ENCODE measurements around the gene OCEL1.

Gene OCEL1

DNA sequence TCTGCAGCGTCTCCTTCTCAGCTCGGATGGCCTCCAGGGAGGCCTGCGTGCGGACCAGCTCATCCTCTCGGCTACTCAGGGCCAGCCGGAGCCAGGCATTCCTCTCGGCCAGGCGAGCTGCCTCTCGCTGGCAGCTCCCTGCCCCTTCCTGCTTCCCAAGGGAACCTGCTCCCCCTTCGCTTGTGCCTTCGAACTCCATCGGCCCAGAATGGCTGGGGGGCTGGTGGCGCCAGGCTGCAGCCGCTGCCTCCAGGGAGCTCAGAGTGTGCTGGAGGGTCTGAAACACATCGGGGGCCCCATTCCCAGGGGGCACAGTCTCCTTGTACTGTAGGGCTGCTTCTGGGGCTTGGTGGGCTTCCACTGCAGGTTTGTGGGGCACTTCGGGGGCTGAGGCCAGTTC is 36.5 kb downstream of the OCEL1 start:
- peaks cover 8 to 11% of the 10 kb centered on the region in 2 experiments for H3K36me3 ChIP-seq (ENCODE audit: control insufficient read depth in 1 of 2, insufficient read depth in 2 of 2, low read length in 2 of 2)
- H3K9ac ChIP-seq (ENCODE audit: low read length) = no peak overlapping the region
- peak overlapping the region; percentile 8 for H2AK5ac ChIP-seq (ENCODE audit: low read length)
- no peak overlapping the region for H3K27ac ChIP-seq (ENCODE audit: low read depth, low read length)
- H3K4me1 ChIP-seq (ENCODE audit: control insufficient read depth in 1 of 2, insufficient read depth in 2 of 2, low read length in 2 of 2) = peaks cover 13% of the 10 kb centered on the region in 2 experiments
- no peak overlapping the region for H2BK120ac ChIP-seq (ENCODE audit: insufficient read depth, low read length, poor library complexity)
- no peak overlapping the region for H3K14ac ChIP-seq (ENCODE audit: low read length)
- peaks cover 9% of the 10 kb centered on the region for H3K9me3 ChIP-seq (ENCODE audit: insufficient read depth, low read depth, low read length)
- no CpG with 5 or more reads among the region's 16 CpGs for WGBS (ENCODE audit: extremely low coverage, insufficient coverage, insufficient read length)
- peak overlapping the region; percentile 45 for H4K91ac ChIP-seq (ENCODE audit: low read depth, low read length)
- no peak overlapping the region for H4K12ac ChIP-seq (ENCODE audit: low read depth, low read length)
- H4K8ac ChIP-seq (ENCODE audit: low read depth, low read length) = no peak overlapping the region
- no peak overlapping the region for H3K18ac ChIP-seq (ENCODE audit: low read length)
- H3K79me1 ChIP-seq (ENCODE audit: low read length) = peaks cover 29% of the 10 kb centered on the region
- no peak overlapping the region for H3K4ac ChIP-seq (ENCODE audit: low read depth, low read length)
- no peak overlapping the region for H3K4me3 ChIP-seq (ENCODE audit: low read depth, low read length)
- no peak for DNase-seq
- no peak overlapping the region for H3K23ac ChIP-seq (ENCODE audit: low read length)
- no peak overlapping the region for H2AFZ ChIP-seq (ENCODE audit: insufficient read depth, low read length, poor library complexity)
- no peaks in the 10 kb centered on the region for H3K27me3 ChIP-seq (ENCODE audit: insufficient read depth, low read length)
- H2BK12ac ChIP-seq (ENCODE audit: low read length) = peak overlapping the region; percentile 1
- H3K79me2 ChIP-seq (ENCODE audit: control insufficient read depth, insufficient read depth, low read length, poor library complexity) = peaks cover 3% of the 10 kb centered on the region
- H3K4me2 ChIP-seq (ENCODE audit: low read length) = no peak overlapping the region
- no peak overlapping the region for H2BK5ac ChIP-seq (ENCODE audit: low read depth, low read length, poor library complexity)

DNA sequence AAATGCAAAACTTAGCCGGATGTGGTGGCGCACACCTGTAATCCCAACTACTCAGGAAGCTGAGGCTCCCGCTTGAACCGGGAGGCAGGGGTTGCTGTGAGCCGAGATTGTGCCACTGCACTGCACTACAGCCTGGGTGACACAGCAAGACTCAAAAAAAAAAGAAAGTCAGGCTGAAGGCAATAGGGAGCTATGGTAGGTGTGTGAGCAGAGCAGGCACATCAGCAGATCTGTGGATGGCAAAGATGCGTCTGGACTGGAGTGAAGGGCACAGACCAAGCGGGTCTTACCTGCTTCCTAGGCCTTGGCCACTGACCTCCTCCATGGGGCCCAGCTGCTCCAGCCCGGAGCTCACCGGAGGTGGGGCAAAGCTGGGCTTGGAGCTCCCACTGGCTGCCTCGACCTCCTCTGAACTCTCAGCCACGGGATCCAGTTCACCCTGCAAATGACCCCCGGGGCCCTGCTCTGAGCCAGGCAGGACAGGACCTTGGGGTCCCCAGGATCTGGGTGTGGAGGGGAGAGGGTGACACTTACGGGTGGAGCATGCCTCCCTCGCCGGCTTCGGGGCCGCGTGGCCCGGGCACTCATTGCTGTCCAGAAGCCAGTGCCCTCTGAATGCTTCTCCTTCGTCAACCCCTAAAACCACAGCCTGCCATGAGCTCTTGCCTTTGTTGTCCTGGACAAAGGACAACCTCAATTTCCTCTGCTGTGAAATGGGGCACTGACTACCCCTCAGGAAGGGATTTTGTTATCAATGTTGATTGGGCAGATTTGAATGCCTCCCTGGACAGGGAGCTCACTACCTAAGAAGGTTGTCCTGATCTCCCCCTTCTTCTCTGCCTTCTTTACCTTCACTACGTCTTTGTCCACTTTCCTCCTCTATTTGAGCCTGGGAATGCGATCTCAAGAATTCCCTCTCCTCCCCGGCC is 38.0 kb downstream of the OCEL1 start:
- peak overlapping the region; percentile 8 for H4K12ac ChIP-seq (ENCODE audit: low read depth, low read length)
- WGBS (ENCODE audit: extremely low coverage, insufficient coverage, insufficient read length) = no CpG with 5 or more reads among the region's 23 CpGs

DNA sequence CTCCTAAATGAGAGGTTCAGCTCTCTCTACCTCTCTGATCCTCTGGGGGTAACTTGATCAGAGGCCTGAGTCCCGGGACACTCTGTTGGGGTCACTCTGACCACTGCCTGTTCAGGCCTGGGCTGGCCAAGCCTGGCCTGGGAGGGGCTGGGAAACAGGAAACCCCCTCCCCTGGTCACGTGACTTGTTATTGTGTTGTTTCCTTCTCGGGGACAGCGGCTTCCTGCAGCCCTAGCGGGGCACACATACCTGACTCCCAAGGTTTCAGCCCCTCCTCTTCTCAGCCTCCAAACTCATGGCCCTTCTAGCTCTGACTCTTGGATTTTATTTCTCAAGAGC is 38.6 kb downstream of the OCEL1 start, which contains the start of gene USHBP1:
USHBP1 (minus strand) TSS at position 105 of the 339 bp plus-strand sequence. CDS start 446 bp downstream, outside the sequence.
- no peak within 1 kb of the TSS for H3K23ac ChIP-seq (ENCODE audit: low read length)
- no CpG with 5 or more reads among the region's 5 CpGs for WGBS (ENCODE audit: extremely low coverage, insufficient coverage, insufficient read length)

More for the DNA sequence above, 38.0 kb downstream of the OCEL1 start:
- peak overlapping the region; percentile 2 for H3K18ac ChIP-seq (ENCODE audit: low read length)
- H2BK120ac ChIP-seq (ENCODE audit: insufficient read depth, low read length, poor library complexity) = peak overlapping the region; percentile 27
- peaks cover 5 to 13% of the 10 kb centered on the region in 2 experiments for H3K36me3 ChIP-seq (ENCODE audit: control insufficient read depth in 1 of 2, insufficient read depth in 2 of 2, low read length in 2 of 2)
- peaks cover 18% of the 10 kb centered on the region in 2 experiments for H3K4me1 ChIP-seq (ENCODE audit: control insufficient read depth in 1 of 2, insufficient read depth in 2 of 2, low read length in 2 of 2)
- no peak overlapping the region for H3K9ac ChIP-seq (ENCODE audit: low read length)
- no peak for DNase-seq
- H3K4me2 ChIP-seq (ENCODE audit: low read length) = no peak overlapping the region
- no peak overlapping the region for H3K23ac ChIP-seq (ENCODE audit: low read length)
- H3K27me3 ChIP-seq (ENCODE audit: insufficient read depth, low read length) = no peaks in the 10 kb centered on the region
- no peak overlapping the region for H2AFZ ChIP-seq (ENCODE audit: insufficient read depth, low read length, poor library complexity)
- peaks cover 7% of the 10 kb centered on the region for H3K79me2 ChIP-seq (ENCODE audit: control insufficient read depth, insufficient read depth, low read length, poor library complexity)
- peak overlapping the region; percentile 20 for H4K8ac ChIP-seq (ENCODE audit: low read depth, low read length)
- peaks cover 32% of the 10 kb centered on the region for H3K79me1 ChIP-seq (ENCODE audit: low read length)
- no peak overlapping the region for H3K27ac ChIP-seq (ENCODE audit: low read depth, low read length)
- H4K91ac ChIP-seq (ENCODE audit: low read depth, low read length) = peak overlapping the region; percentile 37
- H3K4ac ChIP-seq (ENCODE audit: low read depth, low read length) = peak overlapping the region; percentile 19
- H3K14ac ChIP-seq (ENCODE audit: low read length) = peak overlapping the region; percentile 36
- H3K9me3 ChIP-seq (ENCODE audit: insufficient read depth, low read depth, low read length) = peaks cover 9% of the 10 kb centered on the region
- peak overlapping the region; percentile 70 for H2AK5ac ChIP-seq (ENCODE audit: low read length)
- H2BK5ac ChIP-seq (ENCODE audit: low read depth, low read length, poor library complexity) = peak overlapping the region; percentile 26
- no peak overlapping the region for H3K4me3 ChIP-seq (ENCODE audit: low read depth, low read length)
- H2BK12ac ChIP-seq (ENCODE audit: low read length) = peak overlapping the region; percentile 83

DNA sequence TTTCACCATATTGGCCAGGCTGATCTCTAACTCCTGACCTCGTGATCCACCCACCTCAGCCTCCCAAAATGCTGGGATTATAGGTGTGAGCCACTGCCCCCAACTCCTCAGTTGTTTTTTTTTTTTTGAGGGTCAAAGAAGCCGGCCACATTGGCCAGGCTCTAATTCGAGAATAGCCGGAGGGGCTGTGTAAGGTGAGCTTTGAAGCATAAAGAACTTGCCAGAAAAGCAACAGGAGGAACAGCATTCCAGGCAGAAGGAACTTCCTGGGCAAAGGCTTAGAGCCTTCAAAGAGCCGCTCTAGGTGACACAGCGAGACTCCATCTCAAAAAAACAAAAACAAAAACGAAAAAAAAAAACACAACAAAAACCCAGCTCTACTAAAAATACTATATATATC is 40.0 kb downstream of the OCEL1 start:
- peaks cover 32% of the 10 kb centered on the region for H3K79me1 ChIP-seq (ENCODE audit: low read length)
- peaks cover 18% of the 10 kb centered on the region in 2 experiments for H3K4me1 ChIP-seq (ENCODE audit: control insufficient read depth in 1 of 2, insufficient read depth in 2 of 2, low read length in 2 of 2)
- H2BK5ac ChIP-seq (ENCODE audit: low read depth, low read length, poor library complexity) = peak overlapping the region; percentile 96
- no peak overlapping the region for H4K12ac ChIP-seq (ENCODE audit: low read depth, low read length)
- no peaks in the 10 kb centered on the region for H3K27me3 ChIP-seq (ENCODE audit: insufficient read depth, low read length)
- H3K79me2 ChIP-seq (ENCODE audit: control insufficient read depth, insufficient read depth, low read length, poor library complexity) = peaks cover 7% of the 10 kb centered on the region
- peak; percentile 88 to 95 for DNase-seq
- peak overlapping the region; percentile 96 for H3K27ac ChIP-seq (ENCODE audit: low read depth, low read length)
- H3K14ac ChIP-seq (ENCODE audit: low read length) = no peak overlapping the region
- H3K23ac ChIP-seq (ENCODE audit: low read length) = no peak overlapping the region
- no peak overlapping the region for H2BK12ac ChIP-seq (ENCODE audit: low read length)
- H2AFZ ChIP-seq (ENCODE audit: insufficient read depth, low read length, poor library complexity) = no peak overlapping the region
- no peak overlapping the region for H3K9ac ChIP-seq (ENCODE audit: low read length)
- H3K9me3 ChIP-seq (ENCODE audit: insufficient read depth, low read depth, low read length) = peaks cover 2% of the 10 kb centered on the region
- H3K4me3 ChIP-seq (ENCODE audit: low read depth, low read length) = no peak overlapping the region
- H3K4ac ChIP-seq (ENCODE audit: low read depth, low read length) = no peak overlapping the region
- no peak overlapping the region for H2BK120ac ChIP-seq (ENCODE audit: insufficient read depth, low read length, poor library complexity)
- H3K36me3 ChIP-seq (ENCODE audit: control insufficient read depth in 1 of 2, insufficient read depth in 2 of 2, low read length in 2 of 2) = peaks cover 9 to 14% of the 10 kb centered on the region in 2 experiments
- no peak overlapping the region for H3K4me2 ChIP-seq (ENCODE audit: low read length)
- H2AK5ac ChIP-seq (ENCODE audit: low read length) = no peak overlapping the region
- H4K91ac ChIP-seq (ENCODE audit: low read depth, low read length) = peak overlapping the region; percentile 90
- no CpG with 5 or more reads among the region's 7 CpGs for WGBS (ENCODE audit: extremely low coverage, insufficient coverage, insufficient read length)
- no peak overlapping the region for H4K8ac ChIP-seq (ENCODE audit: low read depth, low read length)
- no peak overlapping the region for H3K18ac ChIP-seq (ENCODE audit: low read length)

More for the DNA sequence above, 38.6 kb downstream of the OCEL1 start, which contains the start of gene USHBP1:
- Histone ChIP-seq H3K9me3 (ENCODE audit: insufficient read depth, low read depth, low read length) (peaks cover 4% of the 10 kb centered on the region), H3K14ac (ENCODE audit: low read length) (peak within 1 kb of the TSS; percentile 36), H3K9ac (ENCODE audit: low read length) (no peak within 1 kb of the TSS), H4K91ac (ENCODE audit: low read depth, low read length) (peak within 1 kb of the TSS; percentile 37), H2BK12ac (ENCODE audit: low read length) (peak within 1 kb of the TSS; percentile 83), H3K4ac (ENCODE audit: low read depth, low read length) (peak within 1 kb of the TSS; percentile 19), H3K4me1 (ENCODE audit: control insufficient read depth in 1 of 2, insufficient read depth in 2 of 2, low read length in 2 of 2) (peaks cover 18% of the 10 kb centered on the region in 2 experiments), H3K4me3 (ENCODE audit: low read depth, low read length) (no peak within 1 kb of the TSS), H3K27ac (ENCODE audit: low read depth, low read length) (peak within 1 kb of the TSS; percentile 96), H3K27me3 (ENCODE audit: insufficient read depth, low read length) (no peaks in the 10 kb centered on the region), H3K18ac (ENCODE audit: low read length) (peak within 1 kb of the TSS; percentile 25), H4K8ac (ENCODE audit: low read depth, low read length) (peak within 1 kb of the TSS; percentile 20), H3K4me2 (ENCODE audit: low read length) (peak within 1 kb of the TSS; percentile 13), H3K79me1 (ENCODE audit: low read length) (peaks cover 32% of the 10 kb centered on the region), H4K12ac (ENCODE audit: low read depth, low read length) (peak within 1 kb of the TSS; percentile 8), H3K36me3 (ENCODE audit: control insufficient read depth in 1 of 2, insufficient read depth in 2 of 2, low read length in 2 of 2) (peaks cover 5 to 10% of the 10 kb centered on the region in 2 experiments), H2AK5ac (ENCODE audit: low read length) (peak within 1 kb of the TSS; percentile 70), H2BK5ac (ENCODE audit: low read depth, low read length, poor library complexity) (peak within 1 kb of the TSS; percentile 26), H2AFZ (ENCODE audit: insufficient read depth, low read length, poor library complexity) (peak within 1 kb of the TSS; percentile 15), H2BK120ac (ENCODE audit: insufficient read depth, low read length, poor library complexity) (peak within 1 kb of the TSS; percentile 48), H3K79me2 (ENCODE audit: control insufficient read depth, insufficient read depth, low read length, poor library complexity) (peaks cover 7% of the 10 kb centered on the region)
- DNase-seq = no peak
